Measurements from ENCODE around the gene ABCB1. TPM values are rescaled to one million over a fixed set of nuclear protein-coding genes. Genes with fewer than 3 reads are reported as not detected.

ABCB1 gene
- 87.3 TPM for polyA plus RNA-seq (2012; ENCODE audit: insufficient read depth, insufficient read length, low read depth)

- Histone ChIP-seq H3K36me3 (peaks cover under 1% of the 10 kb centered on the region; the same call in 1 of the 2 replicates), H3K4me3 (ENCODE audit: low read depth, low read length) (peak within 1 kb of the TSS; percentile 96), H3K4me1 (peaks cover under 1% of the 10 kb centered on the region), H3K9me3 (no peaks in the 10 kb centered on the region), H3K27me3 (no peaks in the 10 kb centered on the region)
- peak; percentile 88 for DNase-seq
- no peak; the same call in 1 of the 2 replicates for TF ChIP-seq CTCF (IDR thresholded peaks at IDR 0.05; ENCODE audit: low read depth, low read length)
Measured at GRCh38 chr7:87600130-87601124, at the start of gene ABCB1. Gene ABCB1, minus strand, starts transcription at chr7:87600884. Its CDS starts 700 bp downstream, at chr7:87600184.

GRCh38 chr7:87648316-87648715, 47.6 kb upstream of the ABCB1 start:
- Histone ChIP-seq H3K27me3 (no peaks in the 10 kb centered on the region), H3K9me3 (no peaks in the 10 kb centered on the region), H3K36me3 (no peaks in the 10 kb centered on the region), H3K4me3 (ENCODE audit: low read depth, low read length) (no peak overlapping the region), H3K4me1 (no peaks in the 10 kb centered on the region)
- TF ChIP-seq CTCF (IDR thresholded peaks at IDR 0.05; ENCODE audit: low read depth, low read length), result no peak
- DNase-seq, result no peak

GRCh38 chr7:87645446-87645845, 44.8 kb upstream of the ABCB1 start:
- H3K27me3 ChIP-seq, result no peaks in the 10 kb centered on the region
- TF ChIP-seq CTCF (IDR thresholded peaks at IDR 0.05; ENCODE audit: low read depth, low read length), result no peak

GRCh38 chr7:87635921-87636320, 35.2 kb upstream of the ABCB1 start:
- H3K4me1 ChIP-seq, result no peaks in the 10 kb centered on the region
- H3K36me3 ChIP-seq, result no peaks in the 10 kb centered on the region
- no peak for DNase-seq
- H3K27me3 ChIP-seq, result no peaks in the 10 kb centered on the region
- no peaks in the 10 kb centered on the region; the same call in 1 of the 2 replicates for H3K9me3 ChIP-seq
- TF ChIP-seq CTCF (IDR thresholded peaks at IDR 0.05; ENCODE audit: low read depth, low read length), result no peak
- no peak overlapping the region for H3K4me3 ChIP-seq (ENCODE audit: low read depth, low read length)

More at GRCh38 chr7:87645446-87645845, 44.8 kb upstream of the ABCB1 start:
- H3K4me3 ChIP-seq (ENCODE audit: low read depth, low read length), result no peak overlapping the region
- no peaks in the 10 kb centered on the region for H3K9me3 ChIP-seq
- H3K4me1 ChIP-seq, result no peaks in the 10 kb centered on the region
- DNase-seq, result no peak
- H3K36me3 ChIP-seq, result no peaks in the 10 kb centered on the region

- no peaks in the 10 kb centered on the region for H3K9me3 ChIP-seq
- H3K36me3 ChIP-seq, result no peaks in the 10 kb centered on the region
- TF ChIP-seq CTCF (IDR thresholded peaks at IDR 0.05; ENCODE audit: low read depth, low read length), result no peak
- no peaks in the 10 kb centered on the region for H3K27me3 ChIP-seq
- peak overlapping the region; percentile 81 for H3K4me3 ChIP-seq (ENCODE audit: low read depth, low read length)
- peak; percentile 43 for DNase-seq
- H3K4me1 ChIP-seq, result no peaks in the 10 kb centered on the region
Measured at GRCh38 chr7:87628780-87629569, 28.3 kb upstream of the ABCB1 start.

All from BE2C (cell line).